ENCODE results near the gene ACYP2.

Gene ACYP2

GRCh38 chr2:54158311-54158710 is 42.9 kb downstream of the ACYP2 start:
- Histone ChIP-seq H3K36me3 (ENCODE audit: low read length) (0 out of 2 replicates have a peak, but pooled peaks cover 3% of the 10 kb centered on the region), H3K9ac (ENCODE audit: low read length) (no peak overlapping the region), H3K4me3 (ENCODE audit: insufficient read depth, low read length, poor library complexity, severe bottlenecking) (no peak overlapping the region), H3F3A (ENCODE audit: insufficient read depth) (no peaks in the 10 kb centered on the region), H3K4me2 (ENCODE audit: low read depth, low read length, poor library complexity, severe bottlenecking) (no peak overlapping the region), H3K9me3 (ENCODE audit: insufficient read depth, low read length) (no peaks in the 10 kb centered on the region), H3K27ac (ENCODE audit: low read depth, low read length) (no peak overlapping the region), H3K27me3 (ENCODE audit: low read length) (no peaks in the 10 kb centered on the region), H2AFZ (ENCODE audit: low read depth, low read length, severe bottlenecking) (no peak overlapping the region), H4K20me1 (ENCODE audit: low read depth, low read length) (no peaks in the 10 kb centered on the region), H3K79me2 (ENCODE audit: insufficient read depth, low read length) (no peaks in the 10 kb centered on the region), H3K9me2 (replicated peaks; ENCODE audit: insufficient read depth, low read length) (no peaks in the 10 kb centered on the region)
- TF ChIP-seq EZH2phosphoT487 (conservative IDR thresholded peaks at IDR 0.05; ENCODE audit: low read length): no peak
- no peak for TF ChIP-seq CTCF (IDR thresholded peaks at IDR 0.05; ENCODE audit: insufficient read depth, low read length, poor library complexity, severe bottlenecking)

GRCh38 chr2:54161660-54162424 is 46.4 kb downstream of the ACYP2 start:
- Histone ChIP-seq H3K9ac (ENCODE audit: low read length) (no peak overlapping the region), H3K9me3 (ENCODE audit: insufficient read depth, low read length) (no peaks in the 10 kb centered on the region), H2AFZ (ENCODE audit: low read depth, low read length, severe bottlenecking) (no peak overlapping the region), H3F3A (ENCODE audit: insufficient read depth) (no peaks in the 10 kb centered on the region), H3K4me2 (ENCODE audit: low read depth, low read length, poor library complexity, severe bottlenecking) (no peak overlapping the region), H3K27me3 (ENCODE audit: low read length) (no peaks in the 10 kb centered on the region), H3K27ac (ENCODE audit: low read depth, low read length) (no peak overlapping the region), H3K79me2 (ENCODE audit: insufficient read depth, low read length) (no peaks in the 10 kb centered on the region), H3K9me2 (replicated peaks; ENCODE audit: insufficient read depth, low read length) (no peaks in the 10 kb centered on the region), H4K20me1 (ENCODE audit: low read depth, low read length) (no peaks in the 10 kb centered on the region), H3K36me3 (ENCODE audit: low read length) (no peaks in the 10 kb centered on the region), H3K4me3 (ENCODE audit: insufficient read depth, low read length, poor library complexity, severe bottlenecking) (no peak overlapping the region)
- TF ChIP-seq CTCF (IDR thresholded peaks at IDR 0.05; ENCODE audit: insufficient read depth, low read length, poor library complexity, severe bottlenecking): no peak
- TF ChIP-seq EZH2phosphoT487 (conservative IDR thresholded peaks at IDR 0.05; ENCODE audit: low read length): no peak

GRCh38 chr2:54164106-54164505 is 48.7 kb downstream of the ACYP2 start:
- H4K20me1 ChIP-seq (ENCODE audit: low read depth, low read length): no peaks in the 10 kb centered on the region
- H3F3A ChIP-seq (ENCODE audit: insufficient read depth): no peaks in the 10 kb centered on the region
- H3K36me3 ChIP-seq (ENCODE audit: low read length): no peaks in the 10 kb centered on the region
- H2AFZ ChIP-seq (ENCODE audit: low read depth, low read length, severe bottlenecking): no peak overlapping the region
- TF ChIP-seq CTCF (IDR thresholded peaks at IDR 0.05; ENCODE audit: insufficient read depth, low read length, poor library complexity, severe bottlenecking): no peak
- no peak for TF ChIP-seq EZH2phosphoT487 (conservative IDR thresholded peaks at IDR 0.05; ENCODE audit: low read length)
- H3K27me3 ChIP-seq (ENCODE audit: low read length): no peaks in the 10 kb centered on the region
- H3K9ac ChIP-seq (ENCODE audit: low read length): no peak overlapping the region
- no peak overlapping the region for H3K4me3 ChIP-seq (ENCODE audit: insufficient read depth, low read length, poor library complexity, severe bottlenecking)
- H3K9me3 ChIP-seq (ENCODE audit: insufficient read depth, low read length): no peaks in the 10 kb centered on the region
- H3K4me2 ChIP-seq (ENCODE audit: low read depth, low read length, poor library complexity, severe bottlenecking): no peak overlapping the region
- H3K79me2 ChIP-seq (ENCODE audit: insufficient read depth, low read length): no peaks in the 10 kb centered on the region
- H3K9me2 ChIP-seq (replicated peaks; ENCODE audit: insufficient read depth, low read length): no peaks in the 10 kb centered on the region
- no peak overlapping the region for H3K27ac ChIP-seq (ENCODE audit: low read depth, low read length)
